GM13977 (cell line): ENCODE data around the gene CAMTA1.

Source experiments
- DNase-seq: peaks from one replicate; pipeline ENCODE4 v3.0.0; 2012; ENCODE audit warnings: low spot score
- in situ Hi-C: fragments of 300-500 bp; cut with MboI; formaldehyde crosslinking; loops from one replicate; pipeline ENCODE4 v1.12.0; 2022; ENCODE audit warnings: low sequenced_read_pairs, low pct_unique_long_range_greater_than_20kb, mixed read lengths, inconsistent platforms; ENCODE audit not compliant: unreplicated experiment
- TF ChIP-seq, protein P1 (sequence below): IDR thresholded peaks from 2 replicates; pipeline ENCODE4 v1.5.1; 2012; ENCODE audit warnings: mild to moderate bottlenecking, control low read depth; ENCODE audit not compliant: insufficient read depth; ENCODE audit errors: extremely low read depth, missing control alignments

CAMTA1 gene

DNA sequence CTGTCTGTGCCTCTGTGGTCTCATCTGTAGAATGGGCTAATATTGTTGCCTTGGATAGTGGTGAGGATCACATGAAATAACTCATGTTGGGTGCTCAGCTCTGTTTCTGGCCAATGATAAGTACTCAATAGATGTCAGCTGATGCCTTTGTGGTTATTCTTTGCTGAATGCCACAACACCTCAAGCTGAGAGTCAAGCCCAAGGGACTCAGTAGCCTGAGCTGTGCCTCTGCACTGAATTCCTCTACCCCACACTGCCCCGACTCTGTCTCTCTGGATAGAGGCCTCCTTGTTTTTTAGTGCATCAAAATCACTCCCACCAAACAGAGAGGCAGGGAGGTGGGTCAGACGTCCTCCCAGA is 789.8 kb downstream of the CAMTA1 start:
- DNase-seq = no peak
- in situ Hi-C loops = no loop called here
- TF ChIP-seq, protein P1, sequence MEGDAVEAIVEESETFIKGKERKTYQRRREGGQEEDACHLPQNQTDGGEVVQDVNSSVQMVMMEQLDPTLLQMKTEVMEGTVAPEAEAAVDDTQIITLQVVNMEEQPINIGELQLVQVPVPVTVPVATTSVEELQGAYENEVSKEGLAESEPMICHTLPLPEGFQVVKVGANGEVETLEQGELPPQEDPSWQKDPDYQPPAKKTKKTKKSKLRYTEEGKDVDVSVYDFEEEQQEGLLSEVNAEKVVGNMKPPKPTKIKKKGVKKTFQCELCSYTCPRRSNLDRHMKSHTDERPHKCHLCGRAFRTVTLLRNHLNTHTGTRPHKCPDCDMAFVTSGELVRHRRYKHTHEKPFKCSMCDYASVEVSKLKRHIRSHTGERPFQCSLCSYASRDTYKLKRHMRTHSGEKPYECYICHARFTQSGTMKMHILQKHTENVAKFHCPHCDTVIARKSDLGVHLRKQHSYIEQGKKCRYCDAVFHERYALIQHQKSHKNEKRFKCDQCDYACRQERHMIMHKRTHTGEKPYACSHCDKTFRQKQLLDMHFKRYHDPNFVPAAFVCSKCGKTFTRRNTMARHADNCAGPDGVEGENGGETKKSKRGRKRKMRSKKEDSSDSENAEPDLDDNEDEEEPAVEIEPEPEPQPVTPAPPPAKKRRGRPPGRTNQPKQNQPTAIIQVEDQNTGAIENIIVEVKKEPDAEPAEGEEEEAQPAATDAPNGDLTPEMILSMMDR = no peak

DNA sequence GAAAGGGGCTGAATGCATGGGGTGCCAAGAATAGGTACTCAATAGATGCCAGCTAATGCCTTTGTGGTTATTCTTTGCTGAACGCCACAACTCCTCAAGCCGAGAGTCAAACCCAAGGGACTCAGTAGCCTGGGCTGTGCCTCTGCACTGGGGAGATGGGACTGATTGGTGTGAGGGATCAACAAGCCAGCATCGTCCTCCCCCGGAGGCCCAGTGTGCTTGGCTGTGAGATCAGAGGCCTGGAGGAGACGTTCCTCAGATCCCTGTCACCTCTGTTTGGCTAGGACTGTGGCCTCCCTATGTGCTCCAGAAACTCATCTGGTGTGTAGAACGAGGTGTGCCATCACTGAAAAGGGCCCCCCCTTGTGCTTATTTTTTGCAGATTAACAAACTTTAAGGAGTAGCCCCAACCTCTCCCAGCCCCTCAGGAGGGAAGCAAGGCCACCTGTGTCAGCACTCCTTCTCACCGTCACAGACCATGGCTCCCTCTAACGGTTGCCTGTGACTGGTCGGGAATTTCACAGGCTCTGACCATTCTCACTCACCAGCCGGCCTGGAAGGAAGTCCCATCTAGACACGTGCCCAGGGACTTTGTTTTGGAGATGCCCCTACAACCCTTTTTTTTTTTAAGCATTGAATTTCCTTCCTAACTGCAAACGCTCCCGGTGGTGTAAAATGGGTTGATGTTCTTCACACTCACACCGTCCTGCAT is 791.8 kb downstream of the CAMTA1 start:
- TF ChIP-seq, protein P1 = no peak
- in situ Hi-C loops = no loop called here
- no peak for DNase-seq

DNA sequence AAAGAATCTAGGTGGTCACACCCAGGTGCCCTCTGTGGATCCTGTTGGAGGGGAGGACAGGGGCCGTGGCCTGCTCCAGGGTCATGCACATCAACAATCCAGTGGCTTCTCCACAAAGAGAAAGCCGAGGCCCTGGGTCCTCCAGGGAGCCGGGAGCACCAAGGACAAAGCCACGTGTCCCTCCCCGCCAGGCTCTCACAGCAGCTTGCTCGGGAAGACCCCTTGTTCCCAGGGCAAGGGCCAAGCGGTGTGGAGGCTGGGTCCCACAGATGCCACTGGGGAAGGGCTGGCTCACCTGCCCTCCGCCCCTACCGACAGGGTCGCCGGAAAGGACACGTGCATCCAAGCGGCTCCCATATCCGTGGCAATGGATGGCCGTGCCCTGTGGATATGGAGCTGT is 793.0 kb downstream of the CAMTA1 start:
- DNase-seq = no peak
- in situ Hi-C loops = no loop called here
- TF ChIP-seq, protein P1 = no peak

DNA sequence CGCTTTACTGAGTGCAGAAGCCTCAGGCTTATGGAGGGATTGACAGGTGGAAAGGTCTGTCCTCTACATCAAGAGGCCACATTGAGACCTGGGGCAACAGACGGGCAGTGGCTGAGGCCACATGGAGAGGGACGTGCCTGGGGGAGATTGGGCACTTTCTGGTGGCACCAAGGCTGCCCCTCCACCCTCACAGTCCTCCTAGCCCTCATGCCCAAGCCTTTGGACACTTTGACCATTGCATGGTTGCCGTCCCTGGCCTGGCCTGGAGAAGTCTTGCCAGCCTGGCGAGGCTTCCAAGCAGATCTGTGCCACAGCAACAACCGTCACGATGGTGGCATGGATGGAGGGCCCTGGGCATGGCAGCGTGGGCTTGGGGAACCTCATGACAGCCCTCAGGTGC is 793.8 kb downstream of the CAMTA1 start:
- in situ Hi-C loops = no loop called here
- no peak for DNase-seq
- TF ChIP-seq, protein P1 = no peak

DNA sequence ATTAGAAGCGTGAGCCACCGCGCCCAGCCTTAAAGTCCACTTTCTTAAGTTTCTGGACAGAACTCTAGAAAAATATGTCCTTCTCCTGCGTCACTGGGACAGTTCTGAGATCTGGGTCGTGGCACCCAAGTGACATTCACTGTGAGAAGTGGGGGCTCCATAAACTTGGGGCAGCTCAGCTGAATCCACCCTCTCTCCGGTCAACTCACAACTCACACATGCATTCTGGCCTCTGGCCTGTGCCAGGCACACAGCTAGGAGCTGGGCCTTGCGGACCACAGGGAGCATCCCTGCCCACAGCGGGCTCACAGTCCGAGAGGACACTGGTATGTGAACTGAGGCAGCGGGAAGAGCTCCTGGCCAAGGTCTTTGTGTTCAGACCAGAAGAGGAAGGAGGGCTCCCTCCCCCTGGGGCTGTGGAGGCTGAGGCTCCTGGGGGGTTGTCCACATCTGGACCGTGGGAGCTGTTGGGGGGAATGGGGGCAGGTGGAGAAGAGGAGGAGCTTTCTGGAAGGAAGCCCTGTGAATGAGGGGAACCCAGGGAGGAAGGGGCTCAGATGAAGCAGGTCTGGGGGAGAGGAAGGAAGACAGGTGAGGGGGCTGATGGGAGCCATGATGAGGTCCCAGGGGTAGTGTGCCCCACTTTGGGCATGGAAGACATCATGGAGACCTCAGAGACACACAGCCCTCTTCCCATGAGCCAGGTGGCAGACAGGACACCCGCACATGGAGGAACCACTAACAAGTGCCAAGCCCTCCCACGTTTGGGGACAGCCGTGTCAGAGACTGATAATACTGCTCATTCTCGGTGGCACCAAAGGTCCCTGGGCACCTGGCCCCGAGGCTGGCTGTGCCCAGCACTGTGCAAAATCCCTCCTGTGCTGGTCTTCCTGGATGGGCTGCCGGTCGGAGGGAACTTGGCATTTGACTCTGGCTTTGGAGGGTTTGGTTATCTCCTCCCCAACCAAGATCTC is 794.9 kb downstream of the CAMTA1 start:
- no peak for DNase-seq
- TF ChIP-seq, protein P1 = no peak
- in situ Hi-C loops = no loop called here

DNA sequence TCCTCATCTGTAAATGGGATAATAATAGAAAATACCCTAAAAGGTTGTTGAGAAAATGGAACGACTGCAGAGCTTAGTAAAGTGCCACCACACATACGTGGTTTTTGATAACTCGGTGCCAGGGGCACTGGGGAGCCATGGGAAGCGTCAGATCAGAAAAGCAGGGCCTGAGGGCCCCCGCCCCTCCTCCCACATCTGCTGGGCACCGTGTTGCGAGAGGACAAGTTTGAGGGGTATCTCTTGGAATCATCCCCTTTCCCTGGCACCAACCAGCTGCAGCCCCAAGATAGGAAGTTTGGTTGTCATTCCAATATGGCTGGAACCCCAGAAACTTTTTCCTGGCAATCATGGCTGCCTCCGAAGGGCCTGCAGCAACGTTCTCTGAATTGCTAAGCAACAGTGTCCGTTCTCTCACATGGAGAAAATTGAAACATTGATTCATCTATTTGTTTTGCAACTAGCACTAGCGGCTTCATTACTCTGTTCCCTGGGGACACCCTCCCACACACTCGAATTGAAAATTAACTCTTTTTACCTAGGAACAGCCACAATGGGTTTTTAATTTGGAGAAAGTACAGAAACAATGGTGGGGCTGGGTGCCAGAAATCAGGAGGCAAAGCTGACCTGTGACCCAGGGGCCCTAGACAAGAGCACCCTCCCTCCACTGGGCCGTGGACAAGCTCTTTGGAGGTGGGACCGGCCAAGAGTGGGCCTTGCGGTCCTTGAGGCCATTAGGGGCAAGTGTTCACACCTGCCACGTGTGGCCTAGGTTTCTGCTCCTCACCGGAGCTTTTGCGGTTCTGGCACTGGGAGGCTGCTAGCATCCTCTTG is 795.9 kb downstream of the CAMTA1 start:
- no peak for DNase-seq
- TF ChIP-seq, protein P1 = no peak

More for the DNA sequence above, 795.9 kb downstream of the CAMTA1 start:
- in situ Hi-C loops = no loop called here
